Measurements from ENCODE around the gene CALHM3. TPM values are rescaled to one million over a fixed set of nuclear protein-coding genes. Genes with fewer than 3 reads are reported as not detected.

CALHM3 gene
- total and polyA plus RNA-seq, 2 donors (not counting 3 experiments of a cell fraction or from before 2014, with no cell fraction given) = not detected

DNA sequence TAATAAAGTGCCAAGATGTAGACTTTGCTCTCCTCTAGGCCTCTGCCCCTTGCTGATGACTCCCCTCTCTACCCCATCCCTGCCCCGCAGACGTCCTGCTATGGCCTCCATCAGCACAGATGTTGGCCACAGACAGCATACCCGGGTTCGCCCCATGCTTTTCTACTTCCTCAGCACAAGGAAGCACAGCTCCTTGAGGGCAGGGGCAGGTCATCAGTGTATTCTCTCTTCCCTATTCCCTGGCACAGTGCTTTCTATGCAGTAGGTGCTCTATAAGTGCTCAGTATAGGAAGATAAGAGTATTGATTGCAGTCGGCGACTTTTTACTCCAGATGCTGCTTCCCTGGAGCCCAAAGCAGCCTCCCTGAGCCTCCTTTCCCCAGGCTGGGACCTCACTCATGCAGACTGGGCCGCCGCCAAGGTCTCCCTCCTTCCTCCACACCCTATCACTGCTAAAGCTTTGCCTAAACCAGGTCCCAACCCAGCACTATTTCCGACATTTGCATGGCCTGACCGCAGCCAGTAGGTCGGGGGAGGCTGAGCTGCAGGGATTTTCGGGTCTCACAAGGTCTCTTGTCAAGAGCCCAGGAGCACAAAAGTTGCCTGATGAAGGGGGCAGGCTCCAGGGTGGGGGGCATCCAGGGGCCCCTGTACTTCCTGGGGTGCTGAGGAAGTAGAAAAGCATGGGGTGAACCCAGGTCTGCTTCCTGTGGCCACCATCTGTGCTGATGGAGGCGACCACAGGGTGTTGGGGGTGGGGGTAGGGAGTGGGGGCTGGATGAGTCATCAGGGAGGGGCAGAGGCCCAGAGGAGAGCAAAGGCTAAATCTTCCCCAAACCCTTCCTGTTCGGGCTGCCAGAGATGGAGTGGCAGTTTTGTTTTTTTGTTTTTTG is 8.0 kb downstream of the CALHM3 start:
- no peaks in the 10 kb centered on the region for H3K79me2 ChIP-seq (ENCODE audit: control insufficient read depth, insufficient read depth, low read length)
- no peaks in the 10 kb centered on the region for H3K36me3 ChIP-seq (ENCODE audit: control insufficient read depth in 2 of 2, extremely low read depth in 1 of 2, insufficient read depth in 2 of 2, low read length in 2 of 2)
- no peak overlapping the region for H3K27ac ChIP-seq (ENCODE audit: insufficient read depth, low read depth, low read length)
- ChIA-PET POLR2A (no interaction called here), CTCF (no interaction called here)
- no peaks in the 10 kb centered on the region for H4K20me1 ChIP-seq (replicated peaks; ENCODE audit: control insufficient read depth, extremely low read depth, insufficient read depth, low read length)
- TF ChIP-seq POLR2AphosphoS5 (IDR thresholded peaks at IDR 0.05; ENCODE audit: insufficient read depth, low read depth, low read length) = no peak
- H2AFZ ChIP-seq (ENCODE audit: low read depth, low read length) = no peak overlapping the region
- no TSS peak for BruUV-seq (replicated peaks)
- no peaks in the 10 kb centered on the region for H3K9me1 ChIP-seq (replicated peaks; ENCODE audit: control insufficient read depth, extremely low read depth, insufficient read depth, low read length)
- H3K9me3 ChIP-seq (replicated peaks; ENCODE audit: control insufficient read depth, insufficient read depth, low read length) = no peaks in the 10 kb centered on the region
- H3K27me3 ChIP-seq (ENCODE audit: control insufficient read depth in 2 of 2, insufficient read depth in 2 of 2, low read length in 2 of 2) = peaks cover 1 to 6% of the 10 kb centered on the region in 2 experiments
- H3K4me1 ChIP-seq (ENCODE audit: control insufficient read depth, extremely low read depth, insufficient read depth, low read length) = no peaks in the 10 kb centered on the region
- H3K9ac ChIP-seq (replicated peaks; ENCODE audit: extremely low read depth, insufficient read depth, low read length) = no peak overlapping the region
- dilution Hi-C loops (cut with MboI; ENCODE audit: extremely low pct_ligation_motif_present, low sequenced_read_pairs) = no loop called here
- DNase-seq (ENCODE audit: low read depth, low spot score) = no peak
- no peak overlapping the region for H3K4me3 ChIP-seq (replicated peaks in 1 of 3; ENCODE audit: insufficient read depth in 1 of 3, low read depth in 1 of 3, low read length in 3 of 3)
- intact Hi-C loops (cut with micrococcal nuclease) = no loop called here
- FAIRE-seq = no peak
- H3K4me2 ChIP-seq (ENCODE audit: insufficient read depth, low read length) = no peak overlapping the region

DNA sequence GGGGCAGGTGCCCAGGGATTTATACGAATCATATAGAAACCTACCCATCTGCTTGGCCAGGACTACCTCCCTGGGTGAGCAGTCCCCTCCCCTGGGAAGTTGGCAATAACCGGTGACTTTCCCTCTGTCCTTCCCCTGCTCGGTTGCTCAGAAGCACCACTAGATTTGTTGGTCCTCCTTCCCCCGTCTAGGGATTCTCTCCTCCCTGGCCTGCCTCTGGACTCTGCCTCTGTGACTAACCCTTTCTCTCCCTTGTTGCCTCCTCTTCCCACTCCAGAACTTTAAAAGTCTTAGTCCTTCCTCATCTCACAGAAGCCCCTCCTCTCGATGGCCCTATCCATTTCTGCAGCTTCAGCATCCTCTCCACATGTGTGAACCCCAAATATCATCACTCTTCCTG is 9.8 kb downstream of the CALHM3 start:
- TF ChIP-seq, protein P1, sequence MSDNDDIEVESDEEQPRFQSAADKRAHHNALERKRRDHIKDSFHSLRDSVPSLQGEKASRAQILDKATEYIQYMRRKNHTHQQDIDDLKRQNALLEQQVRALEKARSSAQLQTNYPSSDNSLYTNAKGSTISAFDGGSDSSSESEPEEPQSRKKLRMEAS (IDR thresholded peaks at IDR 0.05; ENCODE audit: insufficient read depth, insufficient read length) = no peak
- TF ChIP-seq, protein P2, sequence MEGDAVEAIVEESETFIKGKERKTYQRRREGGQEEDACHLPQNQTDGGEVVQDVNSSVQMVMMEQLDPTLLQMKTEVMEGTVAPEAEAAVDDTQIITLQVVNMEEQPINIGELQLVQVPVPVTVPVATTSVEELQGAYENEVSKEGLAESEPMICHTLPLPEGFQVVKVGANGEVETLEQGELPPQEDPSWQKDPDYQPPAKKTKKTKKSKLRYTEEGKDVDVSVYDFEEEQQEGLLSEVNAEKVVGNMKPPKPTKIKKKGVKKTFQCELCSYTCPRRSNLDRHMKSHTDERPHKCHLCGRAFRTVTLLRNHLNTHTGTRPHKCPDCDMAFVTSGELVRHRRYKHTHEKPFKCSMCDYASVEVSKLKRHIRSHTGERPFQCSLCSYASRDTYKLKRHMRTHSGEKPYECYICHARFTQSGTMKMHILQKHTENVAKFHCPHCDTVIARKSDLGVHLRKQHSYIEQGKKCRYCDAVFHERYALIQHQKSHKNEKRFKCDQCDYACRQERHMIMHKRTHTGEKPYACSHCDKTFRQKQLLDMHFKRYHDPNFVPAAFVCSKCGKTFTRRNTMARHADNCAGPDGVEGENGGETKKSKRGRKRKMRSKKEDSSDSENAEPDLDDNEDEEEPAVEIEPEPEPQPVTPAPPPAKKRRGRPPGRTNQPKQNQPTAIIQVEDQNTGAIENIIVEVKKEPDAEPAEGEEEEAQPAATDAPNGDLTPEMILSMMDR (IDR thresholded peaks at IDR 0.05; ENCODE audit: extremely low read depth in 1 of 2, insufficient read depth in 1 of 2, low read depth in 1 of 2, low read length in 2 of 2) = no peak
- TF ChIP-seq POLR2AphosphoS5 (IDR thresholded peaks at IDR 0.05; ENCODE audit: insufficient read depth, low read depth, low read length) = no peak
- TF ChIP-seq MYC (IDR thresholded peaks at IDR 0.05; ENCODE audit: low read depth, low read length) = no peak
- no peak for TF ChIP-seq POLR2A (IDR thresholded peaks at IDR 0.05; ENCODE audit: low read depth, low read length)
- TF ChIP-seq EZH2 (IDR thresholded peaks at IDR 0.05; ENCODE audit: borderline replicate concordance, low read depth, low read length, severe bottlenecking) = no peak
- no peak for TF ChIP-seq FOS (IDR thresholded peaks at IDR 0.05; ENCODE audit: borderline replicate concordance, insufficient read depth, low read length)
- TF ChIP-seq JUN (IDR thresholded peaks at IDR 0.05; ENCODE audit: borderline replicate concordance, insufficient read depth, insufficient read length, low read depth) = no peak
- CTCF ChIA-PET = interaction anchor here (0.7 to 1.5 kb wide), 5 partner anchors 11 to 24 kb away, joined by 3 to 5 read pairs (median 3); no protein-coding TSS in a partner anchor
- dilution Hi-C loops (cut with MboI; ENCODE audit: extremely low pct_ligation_motif_present, low sequenced_read_pairs) (no loop called here), intact Hi-C loops (cut with micrococcal nuclease) (no loop called here)
- no peaks in the 10 kb centered on the region for H3K36me3 ChIP-seq (ENCODE audit: control insufficient read depth in 2 of 2, extremely low read depth in 1 of 2, insufficient read depth in 2 of 2, low read length in 2 of 2)
- H3K9me1 ChIP-seq (replicated peaks; ENCODE audit: control insufficient read depth, extremely low read depth, insufficient read depth, low read length) = no peaks in the 10 kb centered on the region
- H3K27ac ChIP-seq (ENCODE audit: insufficient read depth, low read depth, low read length) = no peak overlapping the region
- H3K9me3 ChIP-seq (replicated peaks; ENCODE audit: control insufficient read depth, insufficient read depth, low read length) = no peaks in the 10 kb centered on the region
- H3K9ac ChIP-seq (replicated peaks; ENCODE audit: extremely low read depth, insufficient read depth, low read length) = no peak overlapping the region
- no peak overlapping the region for H2AFZ ChIP-seq (ENCODE audit: low read depth, low read length)
- no peaks in the 10 kb centered on the region for H3K79me2 ChIP-seq (ENCODE audit: control insufficient read depth, insufficient read depth, low read length)
- H3K4me3 ChIP-seq (replicated peaks in 1 of 3; ENCODE audit: insufficient read depth in 1 of 3, low read depth in 1 of 3, low read length in 3 of 3) = no peak overlapping the region
- H3K4me1 ChIP-seq (ENCODE audit: control insufficient read depth, extremely low read depth, insufficient read depth, low read length) = no peaks in the 10 kb centered on the region
- H3K4me2 ChIP-seq (ENCODE audit: insufficient read depth, low read length) = no peak overlapping the region
- peaks cover 1 to 6% of the 10 kb centered on the region in 2 experiments for H3K27me3 ChIP-seq (ENCODE audit: control insufficient read depth in 2 of 2, insufficient read depth in 2 of 2, low read length in 2 of 2)
- POLR2A ChIA-PET = no interaction called here
- no peak for DNase-seq (ENCODE audit: low read depth, low spot score)
- no peak for FAIRE-seq
- no TSS peak for BruUV-seq (replicated peaks)
- H4K20me1 ChIP-seq (replicated peaks; ENCODE audit: control insufficient read depth, extremely low read depth, insufficient read depth, low read length) = no peaks in the 10 kb centered on the region
